GM04504 (cell line): Measurements from ENCODE around the gene RASL11B.
"Not testable (repeated sequence)": the region's sequence is repeated elsewhere in the genome, so short reads cannot be mapped to it uniquely, and the experiment has no call there.

ENCODE experiments used
- DNase-seq: peaks from one replicate; pipeline ENCODE4 v3.0.0-alpha.2; 2012; ENCODE audit warnings: low read depth

RASL11B gene, protein sequence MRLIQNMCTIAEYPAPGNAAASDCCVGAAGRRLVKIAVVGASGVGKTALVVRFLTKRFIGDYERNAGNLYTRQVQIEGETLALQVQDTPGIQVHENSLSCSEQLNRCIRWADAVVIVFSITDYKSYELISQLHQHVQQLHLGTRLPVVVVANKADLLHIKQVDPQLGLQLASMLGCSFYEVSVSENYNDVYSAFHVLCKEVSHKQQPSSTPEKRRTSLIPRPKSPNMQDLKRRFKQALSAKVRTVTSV

DNA sequence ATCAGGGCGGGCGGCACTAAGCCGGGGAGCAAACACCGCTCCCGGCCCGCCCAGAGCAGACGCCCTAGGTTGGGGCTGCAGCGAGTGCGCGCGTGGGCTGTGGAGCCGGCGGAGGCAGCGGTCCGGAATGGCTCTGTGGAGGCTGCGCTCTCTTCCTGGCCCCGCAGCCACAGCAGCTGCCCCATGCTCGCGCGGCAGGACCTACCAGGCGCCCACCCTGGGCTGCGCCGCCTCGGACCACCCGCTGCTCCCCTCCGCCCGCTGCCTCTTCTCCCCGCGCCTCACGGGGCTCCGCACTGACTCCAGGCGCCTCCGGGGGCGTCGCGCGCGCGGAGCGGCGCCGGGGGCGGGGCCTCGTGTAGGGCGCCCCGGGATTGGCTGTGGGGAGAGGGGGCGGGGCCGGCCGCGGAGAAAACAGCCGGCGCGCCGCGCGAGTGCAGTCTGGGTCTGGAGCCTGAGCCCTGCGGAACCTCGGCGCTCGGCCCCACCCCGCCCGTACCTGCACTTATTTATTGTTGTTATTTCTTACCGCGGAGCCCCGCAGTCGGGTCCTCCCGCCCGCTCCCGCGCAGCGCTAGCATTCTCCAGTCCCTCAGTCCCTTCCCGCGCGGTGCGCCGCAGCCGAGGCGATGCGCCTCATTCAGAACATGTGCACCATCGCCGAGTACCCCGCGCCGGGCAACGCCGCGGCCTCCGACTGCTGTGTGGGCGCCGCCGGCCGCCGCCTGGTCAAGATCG lies at the start of gene RASL11B:
TSS of gene RASL11B (plus strand) at position 439 of the 738 bp plus-strand sequence. CDS start at position 630, 191 bp downstream.
- no peak for DNase-seq

DNA sequence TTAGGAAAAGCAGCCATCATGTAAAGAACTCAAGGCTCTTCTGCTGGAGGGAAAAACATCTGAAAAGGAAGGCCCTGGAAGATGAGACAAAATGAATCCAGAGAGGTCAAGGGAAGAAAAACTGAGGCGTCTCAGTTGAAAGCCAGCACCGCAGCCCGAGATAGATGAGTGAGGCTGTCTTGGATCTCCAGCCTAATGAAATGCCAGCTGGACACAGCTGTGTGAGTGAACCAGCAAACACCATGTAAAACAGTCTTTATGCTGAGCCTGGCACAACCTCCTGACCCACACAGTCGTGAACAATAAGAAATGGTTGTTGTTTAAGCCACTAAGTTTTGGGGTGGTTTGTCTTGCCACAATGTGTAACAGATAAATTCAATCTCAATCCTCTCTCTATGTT lies 48.6 kb upstream of the RASL11B start:
- no peak for DNase-seq

DNA sequence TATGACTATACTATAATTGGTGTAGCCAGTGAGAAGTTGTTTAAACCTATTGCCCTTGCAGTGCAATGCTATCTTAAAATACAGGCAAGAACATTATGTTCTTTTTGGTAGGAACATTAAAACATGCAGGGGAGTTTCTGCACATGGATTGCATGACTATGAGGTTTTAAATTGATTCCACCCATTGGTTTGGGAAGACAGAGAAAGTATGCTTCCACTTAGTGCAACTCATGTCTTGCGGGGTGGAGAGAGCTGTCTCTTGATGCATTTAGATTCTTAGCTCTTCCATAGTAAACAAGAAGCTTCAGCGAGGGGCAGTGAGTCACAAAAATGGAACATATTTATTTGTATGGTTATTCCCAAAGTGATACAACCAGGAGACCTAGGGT lies 39.5 kb upstream of the RASL11B start:
- peak; percentile 32 for DNase-seq

DNA sequence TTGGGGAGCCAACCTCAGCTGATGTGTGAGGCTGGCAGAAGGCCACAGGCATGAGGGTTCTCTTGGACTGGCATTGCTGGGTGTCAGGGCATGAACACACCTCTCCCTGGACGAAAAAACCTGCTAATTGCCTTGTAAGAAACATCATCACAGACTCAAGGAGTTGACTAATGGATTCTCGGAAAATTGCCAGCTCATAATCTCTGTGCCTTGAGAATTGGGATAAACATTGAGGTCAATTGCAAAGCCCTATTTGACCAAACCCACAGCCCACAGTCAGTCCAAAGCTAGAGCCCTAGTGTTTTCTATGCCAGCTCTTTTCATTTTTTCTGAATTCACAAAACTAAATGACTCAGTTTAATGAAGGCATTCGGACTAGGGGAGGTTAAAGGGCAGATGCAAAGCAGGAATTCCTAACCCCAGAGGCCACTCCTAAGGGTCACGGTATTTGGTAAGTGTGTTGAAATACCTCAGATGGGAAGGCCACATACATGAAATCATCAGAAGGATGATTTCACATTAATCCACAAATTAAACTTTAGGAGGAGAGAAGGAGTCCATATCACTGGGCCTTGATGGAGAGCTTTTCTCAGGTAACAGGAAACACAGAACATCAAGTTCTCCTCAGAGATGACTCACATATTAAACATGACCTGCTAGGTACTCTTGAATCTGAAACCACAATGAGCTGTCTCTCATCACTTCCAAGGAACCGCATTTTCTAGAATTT lies 39.0 kb upstream of the RASL11B start:
- DNase-seq, result no peak

DNA sequence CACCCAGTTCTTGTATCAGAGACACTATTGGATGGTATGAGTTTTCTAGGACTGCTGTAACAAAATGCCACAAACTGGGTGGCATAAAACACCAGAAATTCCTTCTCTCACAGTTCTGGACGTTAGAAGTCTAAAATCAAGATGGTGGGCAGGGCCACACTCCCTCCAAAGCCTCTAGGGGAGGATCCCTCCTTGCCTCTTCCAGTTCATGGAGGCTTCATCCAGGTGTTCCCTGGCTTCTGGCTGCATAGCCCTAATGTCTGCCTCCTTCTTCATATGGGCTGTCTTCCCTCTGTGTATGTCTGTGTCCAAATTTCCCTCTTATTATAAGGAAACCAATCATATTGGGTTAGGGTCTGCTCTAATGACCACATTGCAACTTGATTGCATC lies 38.4 kb upstream of the RASL11B start:
- DNase-seq, result no peak

DNA sequence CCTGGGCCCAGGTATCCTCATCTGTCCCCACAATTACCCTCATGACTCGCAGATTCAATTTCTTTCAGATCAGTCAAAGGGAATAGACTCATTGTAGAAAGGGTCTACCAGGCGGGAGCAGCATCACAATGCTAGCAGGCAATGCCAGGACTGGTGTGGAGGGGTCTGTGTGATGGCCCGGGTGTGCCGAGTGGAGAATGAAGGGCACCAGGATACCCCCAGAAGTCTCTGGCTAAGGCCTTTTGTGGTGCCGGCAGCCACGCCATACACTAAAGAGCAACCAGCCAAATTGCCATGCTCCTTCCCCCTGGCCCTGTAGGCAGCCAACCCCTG lies 37.9 kb upstream of the RASL11B start:
- DNase-seq, result no peak

DNA sequence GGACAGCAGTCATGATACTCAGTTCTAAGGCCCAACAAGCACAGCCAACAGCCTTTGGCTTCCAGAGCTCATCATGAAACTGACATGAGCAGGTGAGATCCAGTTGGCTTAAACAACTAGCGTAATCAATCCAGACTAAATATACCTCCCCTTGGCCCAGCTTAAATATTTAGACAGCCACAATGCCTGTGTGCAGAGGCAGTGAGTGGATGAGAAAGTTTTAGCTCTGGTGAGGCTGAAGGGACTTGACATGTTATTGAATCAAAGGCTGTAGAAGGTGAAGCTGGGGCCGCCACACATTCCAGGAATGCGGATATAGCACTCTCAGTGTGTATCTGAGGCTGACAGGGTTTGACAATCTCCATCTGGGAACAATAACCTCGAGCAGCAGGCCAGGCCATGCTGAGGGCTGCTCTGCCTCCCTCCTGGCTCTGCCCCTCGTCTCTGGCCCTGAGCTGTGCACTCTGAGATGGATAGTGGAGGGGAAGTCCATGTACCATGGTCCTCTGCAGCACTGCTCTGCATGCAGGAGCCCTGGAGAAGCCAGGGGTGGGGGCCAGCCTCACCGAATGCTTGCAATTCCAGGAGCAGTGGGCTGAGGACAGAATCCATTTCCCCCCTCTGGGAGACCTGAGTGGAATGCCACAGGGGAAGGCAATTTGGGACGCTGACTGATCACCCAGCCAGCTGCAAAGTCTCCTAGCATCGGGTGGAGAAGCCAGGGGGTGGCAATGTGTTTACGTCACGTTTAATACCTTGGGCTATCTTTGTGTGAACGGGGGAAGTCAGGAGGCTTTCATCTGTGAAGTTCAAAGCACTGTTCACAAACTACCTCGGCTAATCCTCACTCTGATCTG lies 37.3 kb upstream of the RASL11B start:
- no peak for DNase-seq

DNA sequence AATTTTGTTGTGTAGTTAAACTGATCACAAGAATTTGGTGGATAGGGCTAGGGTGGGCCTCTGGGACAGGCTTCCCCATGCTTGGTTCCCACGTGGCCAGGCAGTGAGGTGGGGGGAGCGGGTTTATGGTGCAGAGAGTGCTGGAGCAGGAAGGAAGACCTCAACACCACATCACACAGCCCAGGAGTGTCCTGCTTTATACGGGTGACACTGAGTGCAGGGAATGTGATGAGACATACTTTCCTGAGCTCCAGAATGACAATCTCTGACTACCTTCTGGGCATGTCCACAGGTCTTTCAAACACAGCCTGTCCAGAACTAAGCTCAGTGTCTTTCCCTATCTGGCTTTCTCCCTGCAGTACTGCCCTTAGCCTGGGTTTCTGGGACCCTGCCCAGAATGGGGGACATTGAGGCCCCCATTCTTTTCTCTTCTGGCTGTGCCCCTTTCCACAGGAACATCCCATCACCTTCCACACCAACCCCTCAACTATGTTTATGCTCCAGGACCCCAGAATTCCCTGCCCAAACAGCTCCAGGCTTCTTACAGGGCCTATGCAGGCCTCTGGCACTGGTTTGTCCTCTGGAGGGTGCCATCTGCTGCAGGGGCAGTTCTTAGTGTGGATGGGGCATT lies 36.5 kb upstream of the RASL11B start:
- DNase-seq, result no peak

DNA sequence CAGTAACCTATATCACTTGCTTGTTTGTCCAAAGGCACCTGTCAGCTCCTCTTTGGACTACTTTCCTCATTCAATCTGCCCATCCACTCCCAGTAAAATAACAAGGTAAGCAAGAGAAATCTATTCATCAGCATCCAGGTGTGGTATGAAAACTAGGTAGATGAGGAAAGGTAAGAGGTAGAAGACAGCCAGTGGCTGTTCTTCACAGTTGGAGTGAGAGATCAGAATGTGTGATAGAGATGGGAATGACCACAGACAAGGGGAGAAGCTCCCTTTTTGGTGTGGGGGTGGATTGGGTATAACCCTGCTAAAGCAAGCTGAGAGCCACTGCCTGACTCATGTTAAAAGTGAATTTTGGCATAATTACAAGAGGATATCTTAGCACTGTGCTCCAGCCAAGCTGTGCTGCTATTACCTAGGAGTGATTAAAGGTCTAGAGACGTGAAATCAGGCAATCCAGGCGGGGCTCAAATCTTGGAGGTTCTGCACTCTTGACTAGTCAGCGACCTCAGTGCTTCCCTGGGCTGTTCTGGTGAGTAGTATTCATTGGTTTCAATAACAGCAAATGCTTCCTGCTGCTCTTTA lies 28.1 kb upstream of the RASL11B start:
- no peak for DNase-seq

DNA sequence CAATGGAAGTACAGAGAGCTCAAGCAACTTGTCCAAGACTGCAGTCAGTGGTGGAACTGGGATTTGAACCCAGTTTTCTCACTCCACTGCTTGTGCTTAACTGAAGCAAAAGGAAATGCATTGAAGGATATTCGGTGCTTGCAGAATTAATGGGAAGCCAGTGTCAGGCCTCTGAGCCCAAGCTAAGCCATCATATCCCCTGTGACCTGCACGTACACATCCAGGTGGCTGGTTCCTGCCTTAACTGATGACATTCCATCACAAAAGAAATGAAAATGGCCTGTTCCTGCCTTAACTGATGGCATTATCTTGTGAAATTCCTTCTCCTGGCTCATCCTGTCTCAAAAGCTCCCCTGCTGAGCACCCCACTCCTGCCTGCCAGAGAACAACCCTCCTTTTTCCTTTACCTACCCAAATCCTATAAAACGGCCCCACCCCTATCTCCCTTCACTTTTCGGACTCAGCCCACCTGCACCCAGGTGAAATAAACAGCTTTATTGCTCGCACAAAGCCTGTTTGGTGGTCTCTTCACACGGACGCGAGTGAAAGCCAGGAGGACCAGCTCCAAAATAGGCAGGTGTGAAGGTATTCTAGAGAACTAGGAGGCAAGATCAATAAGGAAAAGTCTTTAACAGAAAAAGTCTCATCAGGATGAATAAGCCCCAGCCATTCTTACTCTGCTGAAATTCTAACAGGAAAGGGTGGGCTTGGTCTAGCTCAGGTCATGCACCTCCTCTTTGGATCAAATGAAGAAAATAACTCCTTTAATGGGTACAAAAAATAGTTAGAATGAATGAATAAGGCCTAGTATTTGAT lies 27.3 kb upstream of the RASL11B start:
- DNase-seq, result not testable (repeated sequence)

DNA sequence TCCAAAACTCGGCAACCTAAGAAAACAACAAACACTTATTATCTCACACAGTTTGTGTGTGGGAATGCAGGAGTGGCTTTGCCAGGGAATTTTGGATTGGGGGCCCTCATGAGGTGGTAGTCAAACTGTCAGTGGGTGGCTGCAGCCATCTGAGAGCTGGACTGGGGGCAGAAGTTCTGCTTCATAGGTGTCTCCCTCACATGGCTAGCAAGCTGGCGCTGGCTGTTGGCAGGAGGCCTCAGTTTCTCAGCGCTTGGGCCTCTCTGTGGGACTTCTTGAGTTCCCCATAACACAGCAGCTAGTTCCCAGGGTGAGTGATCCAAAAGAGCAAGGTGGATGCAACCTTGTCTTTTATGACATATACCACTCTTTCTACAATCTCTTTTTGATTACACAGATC lies 26.0 kb upstream of the RASL11B start:
- DNase-seq, result no peak

DNA sequence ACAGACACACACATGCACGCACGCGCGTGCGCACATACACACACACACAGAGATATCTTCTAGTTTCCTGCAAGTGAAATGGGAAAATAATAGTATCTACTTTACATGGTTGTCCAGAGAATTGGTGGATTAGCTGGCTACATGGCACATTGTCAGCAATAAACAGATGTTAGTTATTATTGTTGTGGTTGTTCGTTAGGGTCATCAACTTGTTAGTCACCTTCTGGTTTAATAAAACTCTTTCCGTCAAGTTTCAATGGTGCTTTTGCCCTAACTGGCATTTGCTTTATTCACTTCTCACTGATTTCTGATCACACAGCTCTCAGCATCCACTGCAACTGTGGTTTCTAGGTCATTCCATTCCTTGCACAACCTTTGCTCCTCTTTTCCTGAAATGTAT lies 25.4 kb upstream of the RASL11B start:
- DNase-seq, result peak; percentile 73

DNA sequence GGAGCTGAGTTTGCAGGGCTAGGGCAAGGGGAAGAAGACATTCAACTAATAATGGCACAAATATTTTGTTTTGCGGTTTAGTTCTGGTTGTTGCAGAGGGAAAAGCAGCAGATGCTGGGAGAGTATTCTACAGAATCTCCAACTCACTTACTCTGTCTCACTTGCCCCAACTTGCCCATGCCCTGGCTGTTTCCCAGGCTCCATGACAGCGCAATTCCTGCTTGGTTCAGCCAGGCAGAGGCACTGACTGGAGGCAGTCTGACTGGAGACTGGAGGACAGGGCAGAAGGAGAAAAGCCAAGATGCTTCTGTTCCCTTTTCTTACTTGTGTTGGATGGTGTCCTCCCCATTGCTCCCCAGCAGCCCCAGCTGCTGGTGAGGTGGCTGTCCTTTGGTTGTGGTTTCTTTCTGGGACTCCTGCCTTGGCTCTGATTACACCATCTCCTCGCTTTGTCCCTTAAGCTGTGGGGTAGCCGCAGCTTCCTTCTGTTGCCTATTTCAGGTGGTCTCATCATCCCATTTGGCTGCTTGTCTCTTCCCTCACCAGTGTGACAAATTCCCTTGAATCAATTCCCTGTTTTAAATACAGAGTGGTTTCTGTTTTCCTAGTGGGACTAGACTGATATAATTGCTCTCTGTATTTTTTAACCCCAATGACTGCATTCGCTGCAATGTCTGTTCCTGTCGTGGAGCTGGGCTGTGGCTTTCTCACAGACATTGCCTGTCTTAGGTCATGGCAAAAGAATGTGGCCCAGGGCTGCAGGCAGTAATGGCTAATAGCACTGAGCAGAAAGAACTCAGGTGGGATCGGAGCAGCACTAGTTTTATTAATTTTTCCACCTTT lies 24.2 kb upstream of the RASL11B start:
- DNase-seq, result peak; percentile 56

DNA sequence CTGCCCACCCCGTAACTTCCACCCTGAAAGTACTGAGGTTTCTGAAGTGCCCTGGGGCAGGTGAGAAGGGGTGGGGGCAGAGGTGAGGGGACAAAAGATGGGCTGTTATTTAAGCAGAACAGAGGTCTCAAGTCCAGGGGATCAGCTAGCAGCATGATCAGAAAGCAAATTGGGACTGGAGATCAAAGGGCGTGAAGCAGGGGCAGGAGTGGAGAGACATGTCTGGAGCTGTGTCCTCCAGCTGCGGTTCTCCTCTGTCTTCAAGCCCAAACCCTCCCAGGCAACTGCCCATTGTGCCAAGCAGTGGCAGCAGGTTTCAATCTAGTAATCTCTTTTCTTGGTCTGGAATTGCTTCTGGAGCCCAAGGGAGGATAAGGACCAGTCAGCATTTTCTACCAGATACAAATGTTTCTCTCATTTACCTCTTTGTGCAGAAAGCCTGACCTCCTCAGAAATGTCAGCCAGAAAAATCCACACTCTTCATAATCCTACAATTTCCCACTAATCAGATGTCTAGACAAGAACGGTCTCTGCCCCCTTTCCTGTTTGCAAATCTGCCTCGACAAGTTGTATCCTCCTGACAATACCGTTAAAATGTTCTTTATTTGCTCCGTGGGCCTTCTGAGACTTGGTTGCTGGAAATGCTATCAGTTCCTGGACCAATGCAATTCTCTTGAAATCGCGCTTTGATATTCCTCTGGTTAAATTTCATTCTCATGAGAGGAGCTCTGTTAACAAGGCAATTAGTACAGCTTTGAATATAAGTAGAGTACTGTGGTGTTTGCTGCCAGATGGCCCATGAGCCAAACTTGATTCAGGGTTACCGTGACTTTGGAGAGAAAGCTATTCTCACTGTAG lies 23.2 kb upstream of the RASL11B start:
- DNase-seq, result no peak

DNA sequence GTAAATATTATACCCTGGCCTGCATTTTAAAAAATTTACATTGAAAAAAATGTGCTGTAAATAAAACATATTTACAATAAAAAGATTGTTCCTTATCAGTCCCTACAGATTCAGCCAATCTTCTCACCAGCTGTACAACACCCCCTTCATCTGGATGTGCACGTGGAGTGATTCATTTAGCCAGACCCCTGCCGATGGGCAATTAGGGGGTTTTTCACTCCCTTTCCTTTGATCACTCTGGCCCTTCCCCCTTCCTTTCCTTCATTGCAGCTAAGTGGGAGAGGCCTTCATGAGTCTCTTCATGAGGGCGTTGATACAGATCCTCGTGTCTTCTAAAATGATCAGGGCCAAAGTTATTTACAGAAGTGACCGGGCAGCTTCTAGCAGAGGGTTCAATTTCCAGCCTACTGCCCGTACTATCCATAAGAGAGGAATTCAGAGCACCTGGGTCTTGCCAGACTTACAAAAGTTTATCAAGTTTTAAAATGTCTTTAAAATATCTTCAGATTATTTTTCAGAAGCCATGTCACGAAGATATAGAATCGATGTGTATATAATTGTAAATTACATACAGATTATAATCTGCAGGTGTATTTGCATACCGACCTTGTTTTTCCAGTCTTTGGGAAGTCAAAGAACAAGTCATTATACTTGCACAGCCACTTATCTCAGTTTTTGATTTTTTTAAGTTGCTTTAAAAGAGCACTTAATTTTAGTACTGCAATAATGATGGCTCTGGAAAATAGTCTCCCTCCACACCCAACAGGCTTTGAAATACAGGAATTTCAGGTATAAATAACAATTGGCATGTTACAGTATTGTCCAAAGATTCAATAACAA lies 21.4 kb upstream of the RASL11B start:
- DNase-seq, result no peak

DNA sequence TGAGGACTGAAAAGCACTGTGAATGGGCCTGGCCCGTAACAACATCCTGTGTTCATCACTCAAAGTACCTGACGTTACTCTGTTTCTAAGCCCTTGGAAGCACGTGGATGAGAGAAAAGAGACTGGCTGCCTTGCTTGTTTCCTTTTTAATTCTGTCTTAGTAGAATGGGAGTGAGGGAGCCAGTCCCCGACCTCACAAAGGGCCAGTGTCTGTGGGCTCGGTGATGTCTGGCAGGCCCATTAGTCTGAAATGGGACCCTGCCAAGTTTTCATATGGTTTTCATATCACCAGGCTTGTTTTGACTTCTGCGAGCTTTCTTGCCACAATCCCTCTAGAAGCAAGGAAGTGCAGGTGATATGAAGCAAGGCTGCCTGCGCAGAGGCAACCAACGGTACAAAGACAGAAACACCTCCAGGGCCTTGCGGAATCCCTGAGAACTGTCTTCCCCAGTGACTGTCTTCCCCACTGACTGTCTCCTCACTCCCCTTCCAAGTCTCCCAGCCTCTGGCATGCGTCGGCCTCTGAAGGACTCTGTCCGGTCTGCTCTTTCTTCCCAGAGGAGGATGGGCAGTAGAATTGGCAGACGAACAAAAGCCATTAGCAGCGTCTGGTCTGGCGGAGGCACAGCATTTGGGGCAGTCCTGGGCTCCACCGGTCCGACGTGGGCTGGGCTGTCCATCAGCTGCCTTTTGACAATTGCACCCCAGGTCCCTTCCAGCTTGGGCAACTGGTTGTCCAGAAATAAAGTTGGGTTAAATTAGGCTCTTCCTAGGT lies 20.2 kb upstream of the RASL11B start:
- peak; percentile 43 for DNase-seq

DNA sequence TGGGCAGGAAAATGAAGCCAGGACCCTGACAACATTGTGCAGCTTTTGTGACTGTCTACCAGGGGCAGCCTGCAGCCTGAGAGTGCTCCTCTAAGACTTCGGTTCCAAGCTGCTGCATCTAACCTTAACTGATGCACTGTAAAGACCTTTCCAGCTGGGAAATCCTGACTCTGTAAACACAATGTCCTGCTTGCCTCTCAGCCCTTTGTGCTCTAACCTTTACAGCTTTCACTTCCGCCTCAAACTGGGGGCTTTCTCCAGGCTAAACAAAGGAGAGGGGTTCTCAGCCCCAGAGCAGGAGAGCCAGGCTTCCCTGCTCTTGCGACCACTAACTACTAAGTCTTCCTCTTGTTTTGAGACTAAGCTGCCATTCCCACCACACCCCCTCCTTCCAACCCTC lies 19.3 kb upstream of the RASL11B start:
- no peak for DNase-seq
